Smooth muscle cell (in vitro differentiated cells): ENCODE data around the gene TBCCD1. TPM values are rescaled to one million over a fixed set of nuclear protein-coding genes. Genes with fewer than 3 reads are reported as not detected.

Experiments
- DNase-seq: peaks from one replicate; lab custom pipeline; 2025; ENCODE audit not compliant: unreplicated experiment; lab: John Stamatoyannopoulos, UW
- H2AFZ ChIP-seq: fragments of 200-600 bp; sonication (generic); 2 replicates; pipeline ENCODE4 v1.6.0; 2016; ENCODE audit warnings: antibody characterized with exemption, low read depth, mild to moderate bottlenecking
- H3F3A ChIP-seq: fragments of 200-600 bp; sonication (generic); 2 replicates; pipeline ENCODE4 v1.6.0; 2017; ENCODE audit warnings: antibody characterized with exemption, low read depth
- H3K27ac ChIP-seq: fragments of 200-600 bp; sonication (generic); 2 replicates; pipeline ENCODE4 v1.5.1; 2016; ENCODE audit warnings: low read depth, mild to moderate bottlenecking
- H3K27me3 ChIP-seq: fragments of 200-600 bp; sonication (generic); 2 replicates; pipeline ENCODE4 v1.6.1; 2016; ENCODE audit warnings: low read depth, mild to moderate bottlenecking
- H3K36me3 ChIP-seq: fragments of 200-600 bp; sonication (generic); 2 replicates; pipeline ENCODE4 v1.5.1; 2016; ENCODE audit warnings: low read depth
- H3K4me1 ChIP-seq: fragments of 200-600 bp; sonication (generic); 2 replicates; pipeline ENCODE4 v1.5.1; 2016; ENCODE audit warnings: low read depth
- H3K4me2 ChIP-seq: fragments of 200-600 bp; sonication (generic); 2 replicates; pipeline ENCODE4 v1.6.0; 2016; ENCODE audit warnings: mild to moderate bottlenecking
- H3K4me3 ChIP-seq: fragments of 200-600 bp; sonication (generic); 2 replicates; pipeline ENCODE4 v1.5.1; 2016; ENCODE audit warnings: mild to moderate bottlenecking
- H3K79me2 ChIP-seq: fragments of 200-600 bp; sonication (generic); 2 replicates; pipeline ENCODE4 v1.6.0; 2016; ENCODE audit warnings: low read depth, mild to moderate bottlenecking
- H3K9ac ChIP-seq: fragments of 200-600 bp; sonication (generic); 2 replicates; pipeline ENCODE4 v1.6.0; 2016; ENCODE audit warnings: low read depth
- H3K9me3 ChIP-seq: fragments of 200-600 bp; sonication (generic); replicated peaks from 2 replicates; pipeline ENCODE4 v1.5.1; 2016; ENCODE audit warnings: low read depth
- H4K20me1 ChIP-seq: fragments of 200-600 bp; sonication (generic); 2 replicates; pipeline ENCODE4 v1.6.0; 2016; ENCODE audit warnings: low read depth
- CTCF ChIP-seq: fragments of 200-600 bp; sonication (generic); IDR thresholded peaks from 2 replicates; pipeline ENCODE4 v1.5.1; 2017; ENCODE audit warnings: borderline replicate concordance, mild to moderate bottlenecking, antibody characterized with exemption; ENCODE audit not compliant: insufficient read depth, poor library complexity, severe bottlenecking
- WGBS: methylation state at CpG from one replicate; pipeline ENCODE4 v1.1.7; 2016; ENCODE audit warnings: low lambda C conversion rate; 5-methylcytosine and 5-hydroxymethylcytosine counted together
- polyA plus RNA-seq: library from polyadenylated mRNA; unstranded; fragments of >200 nt; fragmentation: Nextera tagmentation; extraction: Ambion mirVana; gene quantifications from 2 replicates; pipeline ENCODE4 v1.2.1, GENCODE V29; 2016
- total RNA-seq: library from RNA; depleted of rRNA; stranded (reverse); fragments of >200 nt; gene quantifications from 2 replicates; pipeline ENCODE4 v1.2.3, GENCODE V29; 2014

TBCCD1 gene
- total and polyA plus RNA-seq, 2 experiments from 2014 or later: 12.2 to 19.5 TPM

- H4K20me1 ChIP-seq: no peaks in the 10 kb centered on the region
- H3K9me3 ChIP-seq: no peaks in the 10 kb centered on the region
- no peak for DNase-seq
- peak; percentile 30 for TF ChIP-seq CTCF
- no peak overlapping the region for H3K4me2 ChIP-seq
- peaks cover 14% of the 10 kb centered on the region for H3K27me3 ChIP-seq
- H2AFZ ChIP-seq: no peak overlapping the region
- H3K36me3 ChIP-seq: no peaks in the 10 kb centered on the region
- no peak overlapping the region for H3K9ac ChIP-seq
- H3K4me3 ChIP-seq: no peak overlapping the region
- H3K79me2 ChIP-seq: no peaks in the 10 kb centered on the region
- 73% methylated on average over 3 of the region's 3 CpGs for WGBS
- H3K4me1 ChIP-seq: no peaks in the 10 kb centered on the region
- no peaks in the 10 kb centered on the region for H3F3A ChIP-seq
- H3K27ac ChIP-seq: no peak overlapping the region
Measured at GRCh38 chr3:186514296-186515002, 52.7 kb downstream of the TBCCD1 start.

GRCh38 chr3:186513386-186513785, 53.8 kb downstream of the TBCCD1 start:
- WGBS: 85% methylated on average over 5 of the region's 5 CpGs
- Histone ChIP-seq H3K36me3 (no peaks in the 10 kb centered on the region), H3K4me2 (no peak overlapping the region), H3K27ac (no peak overlapping the region), H3K79me2 (no peaks in the 10 kb centered on the region), H3K4me1 (no peaks in the 10 kb centered on the region), H3K4me3 (no peak overlapping the region), H4K20me1 (no peaks in the 10 kb centered on the region), H3K27me3 (peaks cover 14% of the 10 kb centered on the region), H3K9ac (no peak overlapping the region), H2AFZ (no peak overlapping the region), H3F3A (no peaks in the 10 kb centered on the region), H3K9me3 (no peaks in the 10 kb centered on the region)
- DNase-seq: no peak
- TF ChIP-seq CTCF: no peak

GRCh38 chr3:186512570-186513302, 54.4 kb downstream of the TBCCD1 start:
- TF ChIP-seq CTCF: no peak
- Histone ChIP-seq H3K4me1 (no peaks in the 10 kb centered on the region), H3K4me2 (no peak overlapping the region), H3F3A (no peaks in the 10 kb centered on the region), H3K4me3 (no peak overlapping the region), H3K9ac (no peak overlapping the region), H3K27ac (no peak overlapping the region), H2AFZ (no peak overlapping the region), H4K20me1 (no peaks in the 10 kb centered on the region), H3K36me3 (no peaks in the 10 kb centered on the region), H3K79me2 (no peaks in the 10 kb centered on the region), H3K27me3 (peaks cover 14% of the 10 kb centered on the region), H3K9me3 (no peaks in the 10 kb centered on the region)
- WGBS: 62% methylated on average over 9 of the region's 9 CpGs
- no peak for DNase-seq
